Keratinocyte (primary cell): ENCODE measurements around the gene PCBP2. TPM values are rescaled to one million over a fixed set of nuclear protein-coding genes. Genes with fewer than 3 reads are reported as not detected.

Experiments used
- DNase-seq: peaks from one replicate; pipeline ENCODE4 v3.0.0-alpha.2; 2011; ENCODE audit warnings: low read depth, missing footprints, low spot score
- FAIRE-seq: peaks from 2 replicates; lab custom pipeline; 2011; peaks lifted over from hg19 to GRCh38; lab: Jason Lieb, UNC
- H2AFZ ChIP-seq: 2 replicates; pipeline ENCODE4 v1.6.0; 2012; ENCODE audit warnings: low read length, control low read depth, inconsistent platforms; ENCODE audit not compliant: control insufficient read depth
- H3K27ac ChIP-seq: 2 replicates; pipeline ENCODE4 v1.5.1; 2011; ENCODE audit warnings: low read length; ENCODE audit not compliant: control insufficient read depth, insufficient read depth
- H3K27me3 ChIP-seq: 3 replicates; pipeline ENCODE4 v1.6.0; 2011; ENCODE audit warnings: low read length; ENCODE audit not compliant: control insufficient read depth, insufficient read depth; ENCODE audit errors: extremely low read depth
- H3K36me3 ChIP-seq, 2 experiments: 2 replicates in 1 of 2; 3 replicates in 1 of 2; pipeline ENCODE4 v1.5.1; 2011; ENCODE audit warnings: low read length in 2 of 2, mild to moderate bottlenecking in 1 of 2; ENCODE audit not compliant: control insufficient read depth in 2 of 2, insufficient read depth in 2 of 2; ENCODE audit errors: extremely low read depth in 1 of 2
- H3K4me1 ChIP-seq: 3 replicates; pipeline ENCODE4 v1.5.1; 2011; ENCODE audit warnings: low read length; ENCODE audit not compliant: control insufficient read depth, insufficient read depth; ENCODE audit errors: extremely low read depth
- H3K4me2 ChIP-seq: 3 replicates; pipeline ENCODE4 v1.6.0; 2011; ENCODE audit warnings: low read depth, low read length; ENCODE audit not compliant: control insufficient read depth, insufficient read depth; ENCODE audit errors: extremely low read depth
- H3K4me3 ChIP-seq, 3 experiments: fragments of 200-600 bp in 1 of 3; sonication (generic) in 1 of 3; 2 replicates in 2 of 3; 3 replicates in 1 of 3; pipeline ENCODE4 v1.5.1; 2011 to 2016; ENCODE audit warnings: low read length in 3 of 3, mild to moderate bottlenecking in 3 of 3, control low read depth in 2 of 3, inconsistent platforms in 1 of 3, low read depth in 1 of 3, mixed read lengths in 1 of 3, mixed run types in 1 of 3, moderate library complexity in 1 of 3; ENCODE audit not compliant: control insufficient read depth in 2 of 3, insufficient read depth in 2 of 3; ENCODE audit errors: extremely low read depth in 1 of 3
- H3K79me2 ChIP-seq: 2 replicates; pipeline ENCODE4 v1.6.0; 2012; ENCODE audit warnings: low read length; ENCODE audit not compliant: control insufficient read depth, insufficient read depth
- H3K9ac ChIP-seq: 3 replicates; pipeline ENCODE4 v1.6.0; 2011; ENCODE audit warnings: low read length; ENCODE audit not compliant: control insufficient read depth, insufficient read depth; ENCODE audit errors: extremely low read depth
- H3K9me1 ChIP-seq: 3 replicates; pipeline ENCODE4 v1.6.0; 2011; ENCODE audit warnings: low read length; ENCODE audit not compliant: control insufficient read depth, insufficient read depth; ENCODE audit errors: extremely low read depth
- H3K9me3 ChIP-seq: 2 replicates; pipeline ENCODE4 v1.5.1; 2012; ENCODE audit warnings: low read depth, low read length; ENCODE audit not compliant: control insufficient read depth
- H4K20me1 ChIP-seq: 3 replicates; pipeline ENCODE4 v1.6.0; 2011; ENCODE audit warnings: low read length; ENCODE audit not compliant: control insufficient read depth, insufficient read depth; ENCODE audit errors: extremely low read depth
- EZH2 ChIP-seq: IDR thresholded peaks from one replicate; pipeline ENCODE4 v1.6.1; 2012; ENCODE audit warnings: inconsistent platforms, mild to moderate bottlenecking, low read length, moderate library complexity
- dilution Hi-C: fragments of 300-500 bp; cut with MboI; formaldehyde crosslinking; loops from one replicate; pipeline ENCODE4 v1.7.0; 2020; ENCODE audit warnings: low sequenced_read_pairs; ENCODE audit not compliant: extremely low pct_ligation_motif_present
- polyA plus RNA-seq, 5 experiments: library from polyadenylated mRNA; depleted of rRNA in 3 of 5; stranded (reverse) in 3 of 5; stranded (forward) in 1 of 5; unstranded in 1 of 5; fragments of >200 nt; gene quantifications; 1 replicate in 1 of 5; 2 replicates in 3 of 5; 3 replicates in 1 of 5; pipeline versions ENCODE4 v1.2.1 to v1.2.3, GENCODE V29; 2011 to 2012; ENCODE audit warnings: missing spikeins in 2 of 5, low read depth in 1 of 5, low replicate concordance in 1 of 5
- TF ChIP-seq, protein P1 (sequence below), 3 experiments: IDR thresholded peaks in 1 of 3; conservative IDR thresholded peaks in 1 of 3; optimal IDR thresholded peaks in 1 of 3; 2 replicates in 2 of 3; 3 replicates in 1 of 3; pipeline versions ENCODE3 to v1.5.1; 2011; ENCODE audit warnings: low read length in 3 of 3, mild to moderate bottlenecking in 3 of 3, moderate library complexity in 2 of 3, control low read depth in 1 of 3, inconsistent platforms in 1 of 3; ENCODE audit not compliant: insufficient read depth in 2 of 3; ENCODE audit errors: extremely low read depth in 1 of 3

The PCBP2 gene
- polyA plus RNA-seq, 1 donor (not counting 4 experiments of a cell fraction or from before 2014, with no cell fraction given), result 238 TPM

DNA sequence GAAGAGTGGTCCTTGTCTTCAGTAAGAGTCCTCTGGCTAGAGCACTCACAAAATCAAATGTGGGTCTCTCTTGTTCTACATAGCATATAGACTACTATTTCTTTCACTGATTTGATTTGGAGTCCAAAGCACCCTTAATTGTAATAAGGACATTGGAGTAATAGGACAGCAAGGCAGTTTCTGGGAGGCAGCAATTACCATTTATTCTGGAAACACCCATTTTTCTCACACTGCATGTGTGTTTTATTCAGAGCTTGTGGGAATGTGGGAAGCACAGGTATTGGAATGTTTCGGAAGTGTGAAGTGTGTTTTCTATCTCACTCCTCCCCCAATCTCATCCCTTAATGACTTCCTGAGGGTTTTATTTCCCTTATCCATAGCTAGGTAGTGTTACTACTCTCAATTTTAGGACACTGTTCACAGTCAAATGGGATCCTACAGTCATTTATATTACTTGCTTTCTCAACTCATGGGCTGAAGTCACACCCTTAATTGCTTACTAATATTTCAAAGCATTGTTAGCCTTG is 20.2 kb downstream of the PCBP2 start:
- peaks cover 22% of the 10 kb centered on the region for H4K20me1 ChIP-seq
- H3K27me3 ChIP-seq, result no peaks in the 10 kb centered on the region
- dilution Hi-C loops, result no loop called here
- FAIRE-seq, result no peak
- H3K79me2 ChIP-seq, result peaks cover 63% of the 10 kb centered on the region
- peaks cover 60 to 79% of the 10 kb centered on the region in 2 experiments for H3K36me3 ChIP-seq
- no peaks in the 10 kb centered on the region for H3K9me1 ChIP-seq
- no peak overlapping the region for H3K4me3 ChIP-seq
- H3K9me3 ChIP-seq, result no peaks in the 10 kb centered on the region
- TF ChIP-seq, protein P1, sequence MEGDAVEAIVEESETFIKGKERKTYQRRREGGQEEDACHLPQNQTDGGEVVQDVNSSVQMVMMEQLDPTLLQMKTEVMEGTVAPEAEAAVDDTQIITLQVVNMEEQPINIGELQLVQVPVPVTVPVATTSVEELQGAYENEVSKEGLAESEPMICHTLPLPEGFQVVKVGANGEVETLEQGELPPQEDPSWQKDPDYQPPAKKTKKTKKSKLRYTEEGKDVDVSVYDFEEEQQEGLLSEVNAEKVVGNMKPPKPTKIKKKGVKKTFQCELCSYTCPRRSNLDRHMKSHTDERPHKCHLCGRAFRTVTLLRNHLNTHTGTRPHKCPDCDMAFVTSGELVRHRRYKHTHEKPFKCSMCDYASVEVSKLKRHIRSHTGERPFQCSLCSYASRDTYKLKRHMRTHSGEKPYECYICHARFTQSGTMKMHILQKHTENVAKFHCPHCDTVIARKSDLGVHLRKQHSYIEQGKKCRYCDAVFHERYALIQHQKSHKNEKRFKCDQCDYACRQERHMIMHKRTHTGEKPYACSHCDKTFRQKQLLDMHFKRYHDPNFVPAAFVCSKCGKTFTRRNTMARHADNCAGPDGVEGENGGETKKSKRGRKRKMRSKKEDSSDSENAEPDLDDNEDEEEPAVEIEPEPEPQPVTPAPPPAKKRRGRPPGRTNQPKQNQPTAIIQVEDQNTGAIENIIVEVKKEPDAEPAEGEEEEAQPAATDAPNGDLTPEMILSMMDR (optimal IDR thresholded peaks at IDR 0.05 in 1 of 3, IDR thresholded peaks at IDR 0.05 in 1 of 3, conservative IDR thresholded peaks at IDR 0.05 in 1 of 3; ENCODE audit: extremely low read depth in 1 of 3, insufficient read depth in 2 of 3, low read length in 3 of 3), result no peak
- TF ChIP-seq EZH2, result no peak
- H3K27ac ChIP-seq, result no peak overlapping the region
- no peak overlapping the region for H3K9ac ChIP-seq
- no peaks in the 10 kb centered on the region for H3K4me1 ChIP-seq
- H2AFZ ChIP-seq, result no peak overlapping the region
- H3K4me2 ChIP-seq, result no peak overlapping the region
- DNase-seq, result no peak

DNA sequence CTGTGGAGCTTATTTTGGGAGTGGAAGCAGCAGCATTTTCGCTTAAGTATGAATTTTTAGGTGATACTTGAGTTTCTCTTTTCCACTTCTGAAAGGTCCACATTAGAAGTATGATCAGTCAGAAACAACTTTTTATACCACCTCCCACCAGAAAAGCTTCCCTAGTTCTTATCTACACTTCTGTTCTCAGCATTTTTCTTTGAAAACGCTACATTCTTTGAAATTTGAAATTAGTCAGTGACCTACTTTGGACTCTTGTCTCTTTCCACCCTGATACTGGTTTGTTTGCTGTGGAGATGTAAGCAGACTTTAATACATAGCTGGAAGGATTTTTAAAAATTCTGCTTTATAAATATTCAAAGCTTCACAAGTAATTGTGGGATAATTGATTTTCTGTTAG is 22.2 kb downstream of the PCBP2 start:
- H3K36me3 ChIP-seq, result peaks cover 50 to 71% of the 10 kb centered on the region in 2 experiments
- H3K27me3 ChIP-seq, result no peaks in the 10 kb centered on the region
- peaks cover 19% of the 10 kb centered on the region for H4K20me1 ChIP-seq
- TF ChIP-seq, protein P1 (optimal IDR thresholded peaks at IDR 0.05 in 1 of 3, IDR thresholded peaks at IDR 0.05 in 1 of 3, conservative IDR thresholded peaks at IDR 0.05 in 1 of 3; ENCODE audit: extremely low read depth in 1 of 3, insufficient read depth in 2 of 3, low read length in 3 of 3), result no peak
- TF ChIP-seq EZH2, result no peak
- DNase-seq, result no peak
- no peaks in the 10 kb centered on the region for H3K9me3 ChIP-seq
- no peak overlapping the region for H3K9ac ChIP-seq
- no peak overlapping the region for H3K4me3 ChIP-seq
- H3K79me2 ChIP-seq, result peaks cover 50% of the 10 kb centered on the region
- no peak for FAIRE-seq
- H3K27ac ChIP-seq, result no peak overlapping the region
- no peak overlapping the region for H3K4me2 ChIP-seq
- dilution Hi-C loops, result no loop called here
- H3K4me1 ChIP-seq, result no peaks in the 10 kb centered on the region
- no peak overlapping the region for H2AFZ ChIP-seq
- H3K9me1 ChIP-seq, result no peaks in the 10 kb centered on the region
